ENCODE results near the gene AGBL1.

The AGBL1 gene

DNA sequence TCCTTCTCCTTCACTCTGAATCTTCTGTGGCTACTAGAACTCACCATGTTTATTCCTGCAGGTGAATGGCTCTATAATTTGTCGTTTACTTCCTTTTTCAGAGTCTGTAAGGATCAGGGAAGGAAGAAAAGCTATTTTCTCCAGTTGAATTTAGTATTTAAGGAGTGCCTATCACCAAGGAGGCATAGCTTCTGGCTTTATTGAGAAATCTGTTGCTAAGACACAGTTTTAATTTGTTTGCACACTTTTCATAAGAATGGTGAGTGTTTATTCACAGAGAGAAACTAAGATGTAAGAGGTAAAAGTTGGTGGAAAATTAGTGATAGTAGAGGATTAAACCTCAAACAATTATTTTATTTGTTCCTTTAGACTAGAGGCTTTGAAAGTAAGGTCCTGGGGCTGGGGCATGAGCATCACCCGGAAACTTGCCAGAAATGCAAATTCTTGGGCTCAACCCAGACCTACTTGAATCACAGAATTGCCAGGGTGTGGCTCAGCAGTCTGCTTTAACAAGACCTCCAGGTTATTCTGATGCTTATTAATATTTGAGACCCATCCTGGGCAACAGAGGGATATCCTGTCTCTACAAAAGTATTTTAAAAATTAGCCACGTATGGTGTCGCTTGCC, 461.3 kb downstream of the AGBL1 start:
- DNase-seq, result no peak

DNA sequence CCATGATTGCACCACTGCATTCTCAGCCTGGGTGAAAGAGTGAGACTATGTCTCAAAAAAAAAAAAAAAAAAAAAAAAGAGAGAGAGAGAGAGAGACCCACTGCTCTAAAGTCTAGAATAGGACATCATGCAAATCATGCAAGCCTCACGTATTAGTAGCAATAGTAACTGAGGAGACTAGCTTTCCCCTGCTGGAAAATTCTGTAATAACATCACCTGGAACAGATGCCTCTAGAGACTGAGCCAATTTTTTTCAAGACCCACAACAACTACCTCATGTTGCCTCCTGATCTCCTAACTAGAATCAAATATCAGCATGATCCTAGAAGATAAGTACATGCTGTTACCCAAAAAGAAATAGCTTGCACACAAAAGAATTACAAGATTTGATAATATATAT, 461.9 kb downstream of the AGBL1 start:
- no peak for DNase-seq

DNA sequence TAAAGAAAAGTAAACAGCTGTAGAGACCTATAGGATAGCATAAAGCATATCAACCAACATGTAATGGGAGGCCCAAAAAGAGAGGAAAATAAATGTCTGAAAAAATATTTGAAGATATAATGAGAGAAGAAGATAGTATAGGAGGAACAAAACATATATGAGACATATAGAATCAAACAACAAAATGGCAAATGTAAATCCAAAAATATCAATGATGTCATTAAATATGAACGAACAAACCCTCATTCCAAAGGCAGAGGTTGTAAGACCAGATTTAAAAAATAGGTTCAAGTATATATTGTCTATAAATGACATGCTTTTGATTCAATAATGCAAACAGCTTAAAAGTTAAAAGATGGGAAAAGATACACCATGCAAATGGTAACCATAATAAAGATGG, 470.4 kb downstream of the AGBL1 start:
- DNase-seq, result no peak

DNA sequence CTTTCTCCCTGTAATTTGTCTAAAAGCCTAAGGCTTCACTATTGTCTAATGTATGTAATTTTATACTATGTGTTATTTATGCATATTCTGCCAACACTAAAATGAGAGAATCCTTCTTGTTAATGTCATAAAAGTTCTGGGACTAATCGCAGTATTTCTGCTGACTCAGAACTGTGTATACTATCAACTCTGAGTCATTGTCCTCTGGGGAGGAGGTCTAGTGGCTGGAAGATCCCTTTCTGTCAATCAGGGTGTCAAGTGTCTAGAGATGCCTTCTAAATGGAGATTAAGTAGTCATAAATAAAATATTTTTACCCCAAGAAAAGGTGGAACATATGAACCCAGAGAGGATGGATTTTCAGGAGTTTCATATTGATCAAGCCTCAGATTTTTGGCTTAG, 473.4 kb downstream of the AGBL1 start:
- DNase-seq, result no peak

DNA sequence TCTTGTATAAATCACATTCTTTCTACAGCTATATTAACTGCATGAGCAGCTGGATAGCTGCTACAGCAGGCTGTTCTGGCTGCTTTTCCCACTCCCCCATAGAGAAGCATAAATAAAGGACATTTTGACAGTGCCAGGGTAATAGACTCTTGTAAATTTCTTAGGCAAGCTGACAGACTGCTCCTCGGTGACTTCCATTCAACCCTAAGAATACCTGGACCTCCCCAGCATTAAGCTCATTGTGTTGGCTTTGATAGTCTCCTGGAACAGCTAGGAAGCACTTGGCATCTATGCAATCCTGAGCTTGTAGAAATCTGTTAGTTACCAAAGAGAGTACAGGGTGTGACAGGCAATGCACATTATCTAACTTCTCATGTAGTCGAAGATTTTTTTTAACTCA, 475.4 kb downstream of the AGBL1 start:
- no peak for DNase-seq

DNA sequence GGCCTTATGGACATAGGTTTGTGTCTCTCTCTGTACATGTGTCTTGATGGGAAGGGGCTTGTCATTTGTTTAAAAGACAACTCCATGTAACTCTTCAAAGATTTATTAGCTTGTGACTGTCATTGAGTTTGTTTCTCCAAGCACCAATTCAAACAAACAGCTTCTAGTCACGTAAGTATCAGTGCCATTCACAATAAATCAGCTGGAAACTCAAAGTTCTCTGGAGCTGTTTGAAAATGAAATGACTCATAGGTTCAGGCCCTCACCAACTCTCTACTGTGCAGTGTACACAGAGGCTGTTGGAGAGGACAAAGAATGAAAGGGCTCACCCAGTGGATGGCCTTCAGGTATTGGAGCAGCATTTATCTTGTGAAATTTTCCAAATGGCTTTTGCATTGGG, 476.3 kb downstream of the AGBL1 start:
- peak; percentile 52 for DNase-seq

DNA sequence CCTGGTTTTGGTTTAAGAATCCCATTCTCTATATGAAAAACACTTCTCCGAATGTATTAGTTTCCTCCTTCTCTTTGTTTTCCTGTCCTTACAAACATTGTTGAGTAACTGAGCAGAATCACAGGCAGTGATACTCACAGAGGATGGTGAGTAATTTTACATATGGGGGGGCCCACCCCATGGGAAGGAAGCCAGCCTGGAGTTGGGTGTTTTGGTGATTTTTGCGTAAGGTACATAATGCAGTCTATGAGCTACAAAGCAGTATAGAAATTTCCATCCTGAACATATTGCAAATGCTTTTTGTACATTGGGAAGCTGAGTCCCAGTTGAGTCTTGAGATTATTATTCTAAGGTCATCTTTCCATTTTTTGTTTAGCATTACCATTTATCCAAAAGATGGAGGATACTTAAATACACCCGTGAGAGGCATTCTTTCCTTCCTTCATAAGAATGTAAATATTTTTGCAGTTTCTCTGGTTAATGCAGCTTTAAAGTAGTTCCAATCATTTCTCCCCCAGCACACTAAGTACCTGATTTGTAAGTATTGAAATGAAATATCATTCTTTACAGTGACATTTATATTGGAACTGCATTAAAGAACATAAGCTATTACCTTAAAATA, 476.8 kb downstream of the AGBL1 start:
- DNase-seq, result no peak

DNA sequence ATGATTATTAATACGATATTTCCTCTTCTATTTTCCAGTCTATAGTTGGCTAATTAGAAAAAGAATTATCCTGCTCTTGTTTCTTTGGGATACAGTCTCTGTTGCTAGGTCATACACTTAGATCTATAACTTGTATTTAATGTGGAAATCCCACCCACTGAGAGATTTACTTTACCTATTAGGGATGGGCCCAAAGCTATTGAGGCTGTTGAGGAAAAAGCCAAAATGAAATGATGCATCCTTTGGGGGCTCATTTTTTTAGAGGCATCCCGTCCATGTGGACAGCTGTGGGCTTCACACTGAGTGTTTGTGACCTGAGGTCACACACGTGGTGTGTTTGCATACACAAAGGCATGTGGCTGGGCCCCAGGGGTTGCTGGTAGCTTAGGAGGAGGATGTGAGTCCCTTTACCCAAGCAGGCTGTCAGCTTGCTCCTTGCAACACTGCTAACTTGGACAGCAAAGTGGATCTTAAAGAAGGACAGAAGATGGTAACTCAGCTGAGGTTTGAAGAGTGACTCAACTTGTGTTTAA, 477.4 kb downstream of the AGBL1 start:
- DNase-seq, result no peak

DNA sequence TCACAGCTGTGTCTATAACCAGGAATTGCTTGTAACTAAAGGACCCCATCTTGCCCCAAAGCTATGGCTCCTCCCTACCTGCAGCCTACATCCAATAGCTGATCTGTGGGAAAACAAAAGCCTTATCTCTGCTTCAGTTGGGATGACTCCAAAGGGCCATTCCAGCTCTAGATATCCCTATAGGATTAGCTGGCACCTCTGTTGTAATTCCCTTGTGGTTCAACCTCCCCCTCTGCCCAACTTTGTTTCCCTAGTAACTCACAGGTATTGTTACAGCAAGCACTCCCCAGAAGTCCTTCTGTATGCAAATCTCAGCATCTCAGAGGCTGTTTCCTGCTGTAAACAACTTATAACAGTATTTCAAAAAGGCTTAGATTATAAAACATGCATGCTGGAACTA, 478.6 kb downstream of the AGBL1 start:
- DNase-seq, result no peak

DNA sequence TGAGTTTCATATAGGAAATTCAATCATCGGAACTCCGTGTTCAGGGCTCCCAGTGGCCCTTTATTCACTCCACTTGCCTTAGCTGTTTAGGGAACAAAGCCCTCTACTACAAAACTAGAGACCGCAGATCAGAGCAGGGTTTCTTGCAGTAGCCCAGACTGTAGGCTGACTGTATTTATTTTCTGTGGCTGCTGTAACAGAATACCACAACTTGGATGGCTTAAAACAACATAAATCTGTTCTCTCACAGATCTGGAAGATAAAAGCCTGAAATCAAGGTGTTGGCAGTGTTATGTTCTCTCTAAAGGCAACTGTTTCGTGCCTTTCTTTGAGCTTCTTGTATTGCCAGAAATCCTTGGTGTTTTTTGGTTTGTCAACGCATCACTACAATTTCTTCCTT, 479.0 kb downstream of the AGBL1 start:
- no peak for DNase-seq

DNA sequence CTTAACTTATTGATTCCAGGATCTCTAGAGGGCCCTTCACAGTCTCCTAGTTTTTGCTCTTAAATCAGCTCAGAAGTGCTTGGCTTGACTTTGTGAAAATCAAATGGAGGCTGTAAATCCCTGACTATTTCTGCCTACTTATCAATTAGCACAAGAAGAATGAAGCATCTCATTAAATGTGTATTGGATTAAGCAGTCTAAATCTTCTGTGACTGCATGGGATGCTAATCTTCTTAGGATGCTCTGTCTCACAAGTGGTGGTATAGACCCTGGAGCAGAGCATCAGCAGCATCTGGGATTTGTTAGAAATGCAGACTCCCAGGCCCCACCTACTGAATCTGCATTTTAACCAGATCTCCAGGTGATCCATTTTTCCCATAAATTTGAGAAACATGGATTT, 488.7 kb downstream of the AGBL1 start:
- DNase-seq, result no peak

DNA sequence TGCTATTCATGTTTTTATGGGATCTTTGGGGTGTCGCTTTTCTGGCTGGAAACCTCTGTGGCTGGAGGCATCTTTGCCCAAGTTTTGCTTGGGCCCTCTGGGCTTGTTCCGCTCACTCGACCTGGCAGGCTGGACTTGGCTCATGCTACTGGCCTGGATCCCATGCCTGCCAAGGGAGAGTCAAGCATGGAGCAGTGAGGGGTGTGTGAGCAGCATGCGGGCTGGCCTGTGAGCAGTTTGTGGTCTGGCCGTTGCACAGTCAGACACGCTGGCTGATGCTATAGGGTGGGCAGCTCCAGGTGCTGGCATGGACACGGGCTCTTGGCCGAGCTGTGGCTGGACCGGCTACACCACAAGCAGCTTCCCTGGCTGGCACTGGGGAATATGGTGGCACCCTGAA, 491.1 kb downstream of the AGBL1 start:
- no peak for DNase-seq

DNA sequence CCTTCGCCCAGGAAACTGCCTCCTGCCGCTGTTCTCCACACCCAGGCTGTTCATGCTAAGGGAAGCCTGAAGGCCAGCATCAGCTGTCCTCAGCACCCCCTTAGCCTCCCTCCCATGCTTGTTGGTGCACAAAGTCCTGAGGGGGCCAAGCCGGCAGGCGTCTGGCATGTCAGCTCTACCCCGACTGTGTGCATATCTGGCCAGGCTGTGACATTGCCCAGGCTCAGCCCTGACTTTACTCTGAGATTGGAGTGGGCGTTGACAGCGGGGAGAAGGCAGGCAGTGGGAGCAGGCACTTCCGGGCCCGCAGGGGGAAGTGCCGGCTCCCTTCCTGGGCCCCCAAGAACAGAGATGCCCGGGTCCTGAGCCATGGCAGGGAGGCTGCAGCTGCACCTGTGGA, 492.2 kb downstream of the AGBL1 start:
- DNase-seq, result no peak

DNA sequence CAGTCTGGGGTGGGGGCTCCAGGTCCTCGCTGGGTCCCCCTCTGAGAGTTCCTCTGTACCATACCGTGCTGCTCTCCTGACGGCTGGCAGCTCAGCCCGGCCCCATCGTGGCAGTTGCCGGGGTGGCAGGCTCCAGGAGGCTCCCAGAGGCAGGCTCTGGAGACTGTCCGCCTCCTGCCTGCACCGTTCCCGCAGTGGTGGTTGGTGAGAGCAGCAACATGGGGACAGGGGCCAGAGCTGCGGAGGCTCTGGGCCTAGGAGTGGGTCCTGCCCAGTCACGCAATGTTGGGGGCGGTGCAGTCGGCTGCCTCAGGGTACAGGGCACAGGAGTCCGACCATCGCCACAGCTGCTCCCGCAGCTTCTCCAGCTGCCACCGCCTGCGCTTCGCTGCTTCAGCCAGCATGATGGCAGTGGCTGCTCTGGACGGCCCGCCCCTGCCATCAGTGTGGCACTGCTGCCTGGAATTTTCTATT, 492.7 kb downstream of the AGBL1 start:
- DNase-seq, result no peak

DNA sequence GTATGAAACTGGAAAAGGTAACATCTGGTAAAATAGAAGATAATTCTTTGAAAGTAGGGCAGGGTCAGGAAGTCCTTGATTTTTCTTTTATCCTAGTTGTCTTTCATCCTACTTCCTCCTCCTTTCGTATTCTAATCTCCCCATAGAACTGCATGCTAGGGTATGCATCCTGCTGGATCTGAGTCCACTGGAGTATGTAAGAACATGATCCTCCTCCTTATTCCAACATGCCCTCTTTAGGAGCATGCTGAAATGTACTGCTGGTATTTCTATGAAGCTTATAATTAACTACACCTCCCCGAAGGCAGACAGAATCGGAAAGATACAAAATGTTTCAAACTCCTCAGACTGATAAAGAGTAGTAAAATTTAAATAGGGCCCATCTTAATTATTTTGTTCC, 493.8 kb downstream of the AGBL1 start:
- DNase-seq, result no peak

DNA sequence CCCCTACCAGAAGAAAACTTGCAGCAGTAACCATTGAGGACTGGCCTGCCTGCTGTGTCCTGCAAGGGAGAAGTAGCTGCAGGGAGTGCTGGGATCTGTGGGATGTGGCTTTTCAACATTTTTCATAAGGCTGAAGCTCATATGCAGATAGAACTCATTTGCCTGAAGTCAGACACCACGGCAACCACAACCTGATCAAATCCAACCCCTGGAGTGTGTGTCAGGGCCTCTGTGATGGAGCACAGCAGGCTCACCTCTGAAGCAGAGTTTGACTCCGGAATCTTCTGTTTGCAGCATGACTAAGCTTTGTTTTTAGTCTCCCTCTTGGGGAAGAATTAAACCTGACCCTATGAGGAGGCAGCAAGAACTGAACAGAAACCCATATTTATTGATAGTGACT, 508.7 kb downstream of the AGBL1 start:
- no peak for DNase-seq

DNA sequence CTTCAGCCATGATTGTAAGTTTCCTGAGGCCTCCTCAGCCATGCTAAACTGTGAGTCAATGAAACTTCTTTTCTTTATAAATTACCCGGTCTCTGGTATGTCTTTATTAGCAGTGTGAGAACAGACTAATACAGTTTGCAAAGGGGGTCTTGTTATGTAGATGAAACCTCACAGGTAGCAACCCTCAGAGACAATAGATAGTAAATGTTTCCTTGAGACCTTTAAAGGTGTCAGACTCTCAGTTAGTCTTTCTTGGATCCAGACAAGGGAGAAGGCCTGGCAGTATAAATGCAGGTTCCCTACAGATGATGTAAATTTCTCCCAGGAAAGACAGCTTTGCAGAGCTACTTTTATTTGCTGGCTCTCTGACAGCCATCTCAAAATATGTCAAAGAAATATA, 510.8 kb downstream of the AGBL1 start:
- DNase-seq, result no peak

DNA sequence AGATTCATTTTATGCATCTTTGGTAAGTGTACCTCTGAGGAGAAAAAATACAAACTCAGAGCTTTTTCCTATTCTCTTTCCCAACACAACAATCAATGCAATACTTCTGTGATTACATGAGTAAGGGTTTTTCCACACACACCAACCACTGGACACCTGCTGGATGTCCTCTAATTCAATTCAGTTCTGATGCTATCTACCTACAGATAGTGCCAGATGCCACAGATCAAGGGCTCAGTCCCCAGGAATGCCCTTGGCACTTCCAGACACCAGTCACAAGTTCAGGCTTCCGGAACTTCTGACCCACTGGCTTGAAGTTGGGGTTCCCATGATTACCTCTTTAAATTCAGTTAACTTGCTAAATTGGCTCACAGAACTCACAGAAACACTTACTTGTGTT, 511.5 kb downstream of the AGBL1 start:
- no peak for DNase-seq

DNA sequence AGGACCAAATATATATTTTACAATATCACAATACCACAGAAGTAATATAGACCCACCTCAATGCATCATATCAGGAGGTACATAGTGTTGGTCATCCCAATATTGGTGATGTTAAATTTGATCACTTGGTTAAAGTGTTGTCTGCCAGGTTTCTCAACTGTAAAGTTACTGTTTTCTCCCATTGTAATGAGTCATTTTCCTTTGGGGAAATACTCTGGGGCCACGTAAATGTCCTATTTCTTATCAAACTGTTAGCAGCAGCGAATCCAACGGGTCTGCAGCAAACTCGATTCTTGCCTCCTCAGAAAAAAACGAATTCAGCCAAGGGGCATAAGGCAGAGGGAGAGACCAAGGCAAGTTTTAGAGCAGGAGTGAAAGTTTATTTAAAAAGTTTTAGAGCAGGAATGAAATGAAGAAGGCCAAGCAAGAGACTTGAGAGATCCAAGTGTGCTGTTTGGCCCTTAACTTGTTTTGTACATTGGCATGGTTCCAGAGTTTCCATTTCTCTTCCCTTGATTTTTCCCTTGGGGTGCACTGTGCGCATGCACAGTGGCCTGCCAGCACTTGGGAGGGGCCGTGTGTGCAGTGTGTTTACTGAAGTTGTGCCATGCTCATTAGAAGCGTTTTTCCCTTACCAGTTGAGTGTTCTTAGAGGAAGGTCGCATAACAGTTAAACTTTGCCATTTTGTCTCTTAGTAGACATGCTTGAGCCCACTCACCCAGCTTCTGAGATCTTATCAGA, 512.5 kb downstream of the AGBL1 start:
- DNase-seq, result no peak

DNA sequence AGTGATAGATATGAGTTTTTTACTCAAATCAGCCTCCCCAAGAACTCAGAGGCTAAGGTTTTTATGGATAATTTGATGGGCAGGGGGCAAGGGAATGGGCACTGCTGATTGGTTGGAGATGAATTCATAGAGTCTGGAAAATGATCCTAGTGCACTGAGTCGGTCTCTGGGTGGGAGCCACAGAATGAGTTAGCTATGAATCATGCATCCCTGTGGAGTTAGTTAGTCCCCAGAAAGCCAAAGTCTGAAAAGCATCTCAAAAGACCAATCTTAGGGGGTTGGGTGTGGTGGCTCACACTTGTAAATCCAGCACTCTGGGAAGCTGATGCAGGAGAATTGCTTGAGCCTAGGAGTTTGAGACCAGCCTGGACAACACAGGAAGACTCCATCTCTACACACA, 516.1 kb downstream of the AGBL1 start:
- no peak for DNase-seq

DNA sequence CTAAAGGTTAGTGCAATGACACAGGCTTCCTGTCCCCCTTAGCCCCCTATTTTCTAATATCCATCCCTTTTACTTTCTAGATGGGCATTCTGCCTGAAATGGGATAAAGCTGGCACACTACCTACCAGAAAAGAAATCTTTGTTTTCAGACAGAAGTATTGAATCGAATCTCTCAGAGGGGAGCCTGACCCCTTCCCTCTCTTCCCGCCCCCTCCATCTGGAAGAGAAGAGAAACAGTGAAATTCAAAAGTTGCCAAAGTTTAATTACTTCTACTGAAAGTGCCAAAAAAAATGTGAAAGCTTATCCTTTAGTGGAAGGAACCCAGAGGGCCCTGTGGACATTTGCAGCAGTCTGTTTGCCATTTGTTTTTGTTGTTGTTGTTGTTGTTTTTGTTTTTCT, 523.8 kb downstream of the AGBL1 start:
- DNase-seq, result no peak

DNA sequence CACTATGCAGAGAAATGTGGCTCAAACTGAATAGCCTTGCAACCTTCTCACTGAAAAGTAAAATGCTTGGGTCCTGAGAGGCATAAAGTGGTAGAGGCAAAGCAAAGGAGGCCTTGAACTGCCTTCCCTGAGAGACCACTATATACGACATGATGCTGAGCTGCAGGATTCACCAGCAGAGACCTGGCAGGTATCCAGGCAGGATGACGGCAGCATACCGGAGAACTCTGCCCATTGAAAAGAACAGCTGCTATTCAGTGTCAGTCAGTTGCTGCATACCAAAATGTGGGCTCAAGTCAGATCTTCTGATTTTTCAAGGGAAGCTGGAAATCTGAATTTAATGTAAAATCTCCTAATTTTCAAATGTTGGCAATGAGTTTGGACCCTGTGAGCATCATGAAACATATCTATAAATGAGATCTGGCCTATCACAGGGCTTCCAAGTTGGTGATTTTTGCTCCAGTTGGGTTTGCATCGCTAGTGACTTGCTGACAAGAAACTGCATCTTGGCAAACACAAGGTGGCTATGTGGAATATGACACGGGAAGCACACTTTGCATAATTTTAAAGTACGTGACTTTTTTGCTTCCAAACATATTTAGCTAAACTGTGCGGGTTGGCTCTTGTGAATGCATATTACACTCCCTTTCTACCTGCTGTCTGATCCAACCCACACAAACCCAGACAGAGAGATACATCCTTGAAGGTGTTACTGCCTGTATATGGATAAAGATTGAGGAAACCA, 529.0 kb downstream of the AGBL1 start:
- DNase-seq, result no peak

DNA sequence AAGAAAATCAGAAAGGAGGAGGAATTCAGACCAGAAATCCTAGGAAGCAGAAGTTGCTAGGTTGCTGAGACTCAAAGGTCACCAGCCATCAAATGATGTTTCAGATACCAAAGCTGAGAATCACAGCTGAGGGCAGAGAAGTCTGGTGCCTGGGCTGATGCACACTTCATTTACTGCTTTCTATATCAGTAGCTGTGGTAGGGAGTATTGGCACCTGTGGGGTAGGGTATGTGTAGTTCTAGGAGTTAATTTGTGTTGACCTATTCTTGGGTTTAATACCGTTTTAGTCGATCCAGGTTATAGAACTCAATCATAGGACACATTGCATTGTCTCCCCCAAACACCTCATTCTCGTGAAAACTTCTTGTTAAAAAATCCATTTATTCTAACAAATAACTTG, 529.6 kb downstream of the AGBL1 start:
- no peak for DNase-seq

DNA sequence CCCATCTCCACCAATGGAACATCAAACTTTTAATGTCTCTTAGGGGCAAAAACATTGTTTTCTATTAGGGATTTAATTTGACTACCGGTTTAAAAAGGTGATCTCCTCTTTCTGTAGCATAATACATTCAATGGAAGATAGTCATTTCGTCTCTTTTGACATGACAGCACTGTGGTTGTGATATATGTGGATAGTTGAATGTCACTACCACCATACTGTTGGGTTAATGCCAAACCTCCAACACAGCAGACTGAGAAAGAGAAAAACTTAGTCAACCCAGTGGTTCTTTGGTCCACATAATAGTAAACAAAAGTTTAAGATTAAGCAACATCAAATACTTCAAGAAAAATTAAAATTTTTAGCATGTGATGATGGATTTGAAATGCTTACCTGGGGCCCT, 530.4 kb downstream of the AGBL1 start:
- no peak for DNase-seq

All from islet precursor cell (in vitro differentiated cells).